Astrocyte of the cerebellum (primary cell): ENCODE measurements around the gene PRDM8.
"Not testable (repeated sequence)": the region's sequence is repeated elsewhere in the genome, so short reads cannot be mapped to it uniquely, and the experiment has no call there.

ENCODE experiments used
- DNase-seq: peaks from one replicate; pipeline ENCODE4 v3.0.0-alpha.2; 2011; ENCODE audit warnings: low read depth
- H3K4me3 ChIP-seq: 2 replicates; pipeline ENCODE4 v1.5.1; 2011; ENCODE audit warnings: mild to moderate bottlenecking, low read depth, low read length, moderate library complexity
- CTCF ChIP-seq: IDR thresholded peaks from 2 replicates; pipeline ENCODE4 v1.5.1; 2012; ENCODE audit warnings: low read length, low read depth, moderate library complexity, mild to moderate bottlenecking; ENCODE audit errors: missing control alignments
- in situ Hi-C: cut with HindIII; loops from 2 replicates; pipeline ENCODE4 v1.10.0; 2017; ENCODE audit warnings: low sequenced_read_pairs

The PRDM8 gene

DNA sequence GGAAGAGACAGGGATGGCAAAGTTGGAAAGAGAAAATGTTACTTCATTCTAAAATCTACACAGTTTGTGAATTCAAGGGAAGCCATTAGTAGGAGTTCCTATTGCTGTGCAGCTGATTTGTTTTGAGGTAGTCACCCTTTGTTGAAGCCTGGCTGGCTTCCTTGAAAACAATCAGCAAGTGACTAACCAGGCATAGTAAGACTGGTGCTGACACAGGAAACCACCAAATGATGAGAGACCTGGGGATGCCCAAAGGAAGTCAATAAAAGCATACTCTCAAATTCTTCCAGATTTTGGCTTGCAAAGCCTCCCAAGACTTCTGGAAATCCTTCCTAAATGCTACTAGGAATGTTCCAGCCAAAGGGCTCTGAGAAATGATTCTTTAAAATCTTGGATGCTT, 23.9 kb upstream of the PRDM8 start:
- peak; percentile 65 for DNase-seq
- H3K4me3 ChIP-seq: no peak overlapping the region
- in situ Hi-C loops: no loop called here
- no peak for TF ChIP-seq CTCF

- TF ChIP-seq CTCF: no peak
- no peak overlapping the region for H3K4me3 ChIP-seq
- in situ Hi-C loops: no loop called here
- no peak for DNase-seq
These were observed 23.5 kb upstream of the PRDM8 start for GRCh38 chr4:80173841-80174240.

GRCh38 chr4:80177793-80178192, 19.5 kb upstream of the PRDM8 start:
- DNase-seq, H3K4me3 ChIP-seq, in situ Hi-C loops: not testable (repeated sequence)

- no peak for TF ChIP-seq CTCF
- no peak overlapping the region for H3K4me3 ChIP-seq
- in situ Hi-C loops: no loop called here
- DNase-seq: no peak
These were observed 18.3 kb upstream of the PRDM8 start for GRCh38 chr4:80178964-80179363.

DNA sequence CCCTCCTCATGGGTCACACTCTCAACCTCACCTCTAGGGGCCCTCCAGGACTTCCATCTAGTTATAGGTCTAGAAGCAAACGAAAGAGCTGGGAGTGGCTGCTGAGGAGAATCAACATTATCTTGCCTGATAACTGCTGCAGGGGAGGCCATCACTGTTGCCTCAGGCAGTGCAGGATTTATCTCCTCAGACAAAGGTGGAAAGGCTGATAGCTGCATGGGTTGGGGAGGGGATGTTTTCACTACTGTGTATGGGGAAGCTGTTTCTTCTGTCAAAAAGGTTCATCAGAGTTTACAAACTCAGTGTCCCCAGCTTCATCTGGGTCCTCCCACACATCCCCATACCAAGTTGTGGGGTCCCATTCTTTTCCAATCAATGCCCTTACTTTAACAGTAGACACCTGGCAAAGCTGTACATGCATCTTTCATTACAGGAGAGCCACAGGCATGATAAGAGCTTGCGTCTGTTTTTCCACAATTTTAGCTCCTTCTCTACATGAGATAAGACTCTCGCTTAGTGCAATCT, 17.6 kb upstream of the PRDM8 start:
- no peak for TF ChIP-seq CTCF
- in situ Hi-C loops: no loop called here
- H3K4me3 ChIP-seq: no peak overlapping the region
- no peak for DNase-seq

DNA sequence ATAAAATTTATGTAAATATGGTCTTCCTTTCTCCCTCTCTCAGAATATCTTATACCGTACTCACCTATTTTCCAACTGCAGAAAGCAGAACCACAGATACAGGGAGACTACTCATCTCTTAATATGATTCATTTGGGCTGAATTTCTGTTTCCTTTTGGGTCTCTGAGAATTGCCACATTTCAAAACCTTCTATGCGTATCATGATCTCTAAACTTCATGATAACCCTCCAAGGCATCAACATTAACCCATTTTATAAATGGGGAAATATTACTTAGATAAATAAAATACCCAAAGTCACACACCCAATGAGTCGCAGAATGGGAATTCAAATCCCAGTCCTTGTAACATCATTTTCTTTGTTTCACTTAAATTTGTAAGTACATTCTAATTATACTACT, 16.6 kb upstream of the PRDM8 start:
- no peak overlapping the region for H3K4me3 ChIP-seq
- no peak for DNase-seq
- in situ Hi-C loops: no loop called here
- no peak for TF ChIP-seq CTCF

- no peak overlapping the region for H3K4me3 ChIP-seq
- in situ Hi-C loops: no loop called here
- no peak for DNase-seq
- TF ChIP-seq CTCF: no peak
These were observed 15.0 kb upstream of the PRDM8 start for GRCh38 chr4:80182237-80182866.
